Adrenal gland (tissue), 5 donors: ENCODE measurements around the gene MYOT.

Experiments
- POLR2A ChIP-seq, 2 donors: fragments of 450-650 bp; IDR thresholded peaks; one replicate each; pipeline ENCODE4 v1.6.1; 2017; ENCODE audit warnings: antibody characterized with exemption in 2 of 2, mild to moderate bottlenecking in 2 of 2, moderate library complexity in 1 of 2
- TF ChIP-seq, protein P1 (sequence below), 6 experiments: fragments of 450-650 bp in 4 of 6; fragments of 200-600 bp in 2 of 6; sonication (generic) in 1 of 6; IDR thresholded peaks; 1 replicate in 5 of 6; 2 replicates in 1 of 6; pipeline versions ENCODE4 v1.5.1 to v1.8.0; 2016 to 2021; ENCODE audit warnings: antibody characterized with exemption in 6 of 6, mild to moderate bottlenecking in 2 of 6, moderate library complexity in 1 of 6
- donor health status: DM: no; HTN: no; CAD: no.

DNA sequence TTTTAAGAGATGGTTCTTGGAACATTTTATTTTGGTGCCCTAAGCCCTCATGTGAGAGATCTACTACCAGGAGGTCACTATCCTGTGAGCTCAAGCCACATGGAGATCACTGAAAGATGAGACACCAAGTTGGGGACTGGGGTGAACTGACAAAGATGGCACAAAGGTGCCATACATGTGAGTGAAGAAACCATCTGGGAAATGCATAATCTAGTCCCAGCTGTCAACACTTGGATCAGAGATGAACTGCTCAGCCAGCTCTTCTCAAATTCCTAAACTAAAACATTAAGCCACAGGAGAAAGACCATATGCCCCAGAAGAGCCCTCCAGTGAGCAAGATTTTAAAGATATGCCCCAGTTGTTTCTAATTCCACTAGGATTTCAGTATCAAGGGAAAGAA is 22.2 kb upstream of the MYOT start:
- TF ChIP-seq POLR2A (IDR thresholded peaks at IDR 0.05): no peak
- TF ChIP-seq, protein P1, sequence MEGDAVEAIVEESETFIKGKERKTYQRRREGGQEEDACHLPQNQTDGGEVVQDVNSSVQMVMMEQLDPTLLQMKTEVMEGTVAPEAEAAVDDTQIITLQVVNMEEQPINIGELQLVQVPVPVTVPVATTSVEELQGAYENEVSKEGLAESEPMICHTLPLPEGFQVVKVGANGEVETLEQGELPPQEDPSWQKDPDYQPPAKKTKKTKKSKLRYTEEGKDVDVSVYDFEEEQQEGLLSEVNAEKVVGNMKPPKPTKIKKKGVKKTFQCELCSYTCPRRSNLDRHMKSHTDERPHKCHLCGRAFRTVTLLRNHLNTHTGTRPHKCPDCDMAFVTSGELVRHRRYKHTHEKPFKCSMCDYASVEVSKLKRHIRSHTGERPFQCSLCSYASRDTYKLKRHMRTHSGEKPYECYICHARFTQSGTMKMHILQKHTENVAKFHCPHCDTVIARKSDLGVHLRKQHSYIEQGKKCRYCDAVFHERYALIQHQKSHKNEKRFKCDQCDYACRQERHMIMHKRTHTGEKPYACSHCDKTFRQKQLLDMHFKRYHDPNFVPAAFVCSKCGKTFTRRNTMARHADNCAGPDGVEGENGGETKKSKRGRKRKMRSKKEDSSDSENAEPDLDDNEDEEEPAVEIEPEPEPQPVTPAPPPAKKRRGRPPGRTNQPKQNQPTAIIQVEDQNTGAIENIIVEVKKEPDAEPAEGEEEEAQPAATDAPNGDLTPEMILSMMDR (IDR thresholded peaks at IDR 0.05): no peak
